ENCODE data around the gene FLRT2. TPM values are rescaled to one million over a fixed set of nuclear protein-coding genes. Genes with fewer than 3 reads are reported as not detected.

The FLRT2 gene
- total and polyA plus RNA-seq, 10 of the 15 experiments (the other 5 are each of a cell fraction or from before 2014, with no cell fraction given) = 0.03 to 0.13 TPM; not detected in 8

GRCh38 chr14:85531587-85532373 lies 1.8 kb downstream of the FLRT2 start:
- Histone ChIP-seq H3K27ac (ENCODE audit: control insufficient read depth, insufficient read depth) (no peak overlapping the region), H3K9ac (ENCODE audit: control insufficient read depth, insufficient read depth, low read length) (no peak overlapping the region), H2AFZ (ENCODE audit: control insufficient read depth, low read depth, low read length) (no peak overlapping the region), H3K4me3 (no peak overlapping the region), H3K4me2 (ENCODE audit: control insufficient read depth, insufficient read depth) (no peak overlapping the region), H4K20me1 (ENCODE audit: control insufficient read depth, insufficient read depth) (no peaks in the 10 kb centered on the region), H3K27me3 (replicated peaks in 1 of 2; ENCODE audit: control insufficient read depth in 2 of 2, insufficient read depth in 2 of 2, low read length in 1 of 2) (no peaks in the 10 kb centered on the region), H3K36me3 (ENCODE audit: control insufficient read depth in 2 of 2, insufficient read depth in 2 of 2, low read length in 1 of 2) (no peaks in the 10 kb centered on the region), H3K4me1 (ENCODE audit: control insufficient read depth, insufficient read depth, low read length) (no peaks in the 10 kb centered on the region), H3K79me2 (ENCODE audit: control insufficient read depth, insufficient read depth, low read length) (no peaks in the 10 kb centered on the region), H3K9me3 (replicated peaks; ENCODE audit: control insufficient read depth, insufficient read depth, low read length) (no peaks in the 10 kb centered on the region; the same call in 2 of the 3 replicates)
- ChIA-PET CTCF (no interaction called here), POLR2A (no interaction called here), RAD21 (ENCODE audit: unreplicated experiment) (no interaction called here), SMC1A (ENCODE audit: uncharacterized antibody, unreplicated experiment) (no interaction called here)
- TF ChIP-seq SIN3A (IDR thresholded peaks at IDR 0.05; ENCODE audit: low read depth, low read length) = no peak
- no peak for TF ChIP-seq BCL11A (IDR thresholded peaks at IDR 0.05; ENCODE audit: low read depth, low read length)
- no peak for TF ChIP-seq REST (IDR thresholded peaks at IDR 0.05; ENCODE audit: low read depth, low read length)
- no peak for TF ChIP-seq TCF3 (IDR thresholded peaks at IDR 0.05; ENCODE audit: borderline replicate concordance, insufficient read depth, low read depth, low read length)
- TF ChIP-seq DPF2 (IDR thresholded peaks at IDR 0.05) = no peak
- TF ChIP-seq SUZ12 (IDR thresholded peaks at IDR 0.05; ENCODE audit: unreplicated experiment) = no peak
- BruUV-seq (replicated peaks) = no TSS peak
- FAIRE-seq (no peak), DNase-seq (ENCODE audit: low read depth, low spot score) (no peak), ATAC-seq (no peak)
- in situ Hi-C loops (cut with MboI) (no loop called here), intact Hi-C loops (cut with micrococcal nuclease; ENCODE audit: unreplicated experiment) (no loop called here)
- 78% methylated on average over 56 of the region's 61 CpGs for WGBS (ENCODE audit: insufficient coverage, insufficient replicate concordance, low lambda C conversion rate, missing lambda C conversion rate)

Data from GM12878 (cell line).